SK-MEL-5 (cell line): ENCODE data around the gene CLMP. TPM values are rescaled to one million over a fixed set of nuclear protein-coding genes. Genes with fewer than 3 reads are reported as not detected.
A peak's percentile ranks its signal among the peaks of the same experiment; 100 is the strongest.

Source experiments
- DNase-seq: peaks from one replicate; pipeline ENCODE4 v3.0.0-alpha.2; 2016; ENCODE audit warnings: low read depth, low spot score
- in situ Hi-C: cut with HindIII; loops from 2 replicates; pipeline ENCODE4 v1.10.0; 2016; ENCODE audit warnings: low sequenced_read_pairs, high pct_unique_total_duplicates, low pct_unique_long_range_greater_than_20kb
- polyA plus RNA-seq, 2 experiments: library from polyadenylated mRNA; depleted of rRNA; stranded (reverse); fragments of >200 nt; gene quantifications; 2 replicates each; pipeline ENCODE4 v1.2.3, GENCODE V29; 2015
- total RNA-seq: library from RNA; depleted of rRNA; stranded (reverse); fragments of >200 nt; shearing (Covaris generic); gene quantifications from 2 replicates; pipeline ENCODE4 v1.2.3, GENCODE V29; 2014; rRNA removed

Gene CLMP, protein sequence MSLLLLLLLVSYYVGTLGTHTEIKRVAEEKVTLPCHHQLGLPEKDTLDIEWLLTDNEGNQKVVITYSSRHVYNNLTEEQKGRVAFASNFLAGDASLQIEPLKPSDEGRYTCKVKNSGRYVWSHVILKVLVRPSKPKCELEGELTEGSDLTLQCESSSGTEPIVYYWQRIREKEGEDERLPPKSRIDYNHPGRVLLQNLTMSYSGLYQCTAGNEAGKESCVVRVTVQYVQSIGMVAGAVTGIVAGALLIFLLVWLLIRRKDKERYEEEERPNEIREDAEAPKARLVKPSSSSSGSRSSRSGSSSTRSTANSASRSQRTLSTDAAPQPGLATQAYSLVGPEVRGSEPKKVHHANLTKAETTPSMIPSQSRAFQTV
- total RNA-seq: not detected in 2 replicates
- polyA plus RNA-seq (2015; cell fraction: cytosol; rRNA removed): not detected in 2 replicates
- not detected in 2 replicates for polyA plus RNA-seq (2015; cell fraction: nucleus; rRNA removed)

DNA sequence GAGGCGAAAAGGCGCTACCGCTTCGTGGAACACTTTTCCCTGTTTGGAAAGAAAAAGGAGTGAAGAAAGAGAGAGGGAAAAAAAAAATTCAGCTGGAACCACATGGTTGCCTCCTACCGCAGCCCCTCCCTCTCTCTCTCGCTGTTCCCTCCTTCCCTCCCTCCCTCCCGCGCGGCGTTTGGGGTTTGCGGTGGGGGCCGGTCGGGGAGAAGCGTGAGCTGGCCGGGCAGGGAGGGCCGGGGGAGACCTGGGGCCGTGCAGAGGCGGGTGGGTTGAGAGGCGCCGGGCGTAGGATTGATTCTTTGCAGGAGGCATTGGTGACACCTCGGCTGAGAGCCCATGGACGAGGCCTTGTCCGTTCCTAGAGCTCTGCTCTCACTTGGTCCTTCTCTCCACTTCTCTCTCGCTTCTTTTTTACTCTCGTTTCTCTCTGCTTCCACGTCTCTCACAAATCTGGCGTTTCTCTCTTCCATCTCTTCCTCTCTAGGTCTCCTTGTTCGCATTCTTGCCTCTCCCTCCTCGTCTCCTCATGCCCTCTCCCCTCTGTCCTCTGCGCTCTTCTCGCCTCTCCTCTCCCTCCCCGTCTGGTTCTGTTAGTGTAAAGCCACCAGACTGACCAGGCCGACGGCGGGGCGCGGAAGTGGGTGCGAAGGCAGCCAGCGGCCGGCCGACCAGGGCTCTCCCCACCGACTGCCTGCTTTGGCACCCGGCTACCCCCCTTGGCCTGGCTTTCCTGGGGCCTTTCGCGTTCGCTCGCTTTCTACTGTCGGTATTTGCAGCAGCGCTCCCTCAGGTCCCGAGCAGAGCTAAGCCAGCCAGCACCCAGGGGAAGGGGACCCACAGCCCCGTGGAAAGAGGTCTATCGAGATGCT, at the start of gene CLMP:
Gene CLMP, minus strand, starts transcription at position 61 of the 872 bp plus-strand sequence. CDS start 308 bp downstream, outside the sequence.
- in situ Hi-C loops: no loop called here
- no peak for DNase-seq

DNA sequence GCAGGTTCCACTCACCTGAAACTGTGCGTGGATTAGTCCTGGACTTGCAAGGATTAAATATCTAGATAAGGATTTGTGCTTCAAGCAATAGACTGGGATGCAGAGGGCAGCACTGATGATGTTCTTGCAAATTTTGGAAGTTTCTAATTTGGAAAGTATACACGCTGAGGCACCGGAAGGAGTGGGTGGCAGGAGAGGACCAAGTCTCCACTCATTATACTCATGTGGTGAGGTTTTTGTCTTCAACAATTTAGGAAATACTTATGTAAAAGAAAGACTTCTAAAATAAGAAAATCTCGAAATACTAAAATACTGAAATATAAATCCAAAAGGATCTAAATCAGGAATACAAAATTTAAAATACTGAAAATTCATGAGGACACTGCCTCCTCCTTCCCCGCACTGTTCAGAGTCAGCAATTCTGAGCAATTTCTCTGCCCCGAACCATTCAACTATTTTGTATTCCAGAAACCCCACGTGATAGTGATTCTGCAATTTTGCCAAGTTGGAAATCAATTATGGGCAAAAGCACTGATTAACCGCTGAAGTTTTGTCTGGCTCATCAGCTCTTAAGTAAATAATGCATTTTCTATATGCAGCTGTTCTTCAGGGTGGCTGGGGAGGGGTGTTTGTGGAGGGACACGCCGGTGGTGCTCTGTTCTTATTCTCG, 47.0 kb upstream of the CLMP start:
- no peak for DNase-seq
- in situ Hi-C loops: no loop called here

DNA sequence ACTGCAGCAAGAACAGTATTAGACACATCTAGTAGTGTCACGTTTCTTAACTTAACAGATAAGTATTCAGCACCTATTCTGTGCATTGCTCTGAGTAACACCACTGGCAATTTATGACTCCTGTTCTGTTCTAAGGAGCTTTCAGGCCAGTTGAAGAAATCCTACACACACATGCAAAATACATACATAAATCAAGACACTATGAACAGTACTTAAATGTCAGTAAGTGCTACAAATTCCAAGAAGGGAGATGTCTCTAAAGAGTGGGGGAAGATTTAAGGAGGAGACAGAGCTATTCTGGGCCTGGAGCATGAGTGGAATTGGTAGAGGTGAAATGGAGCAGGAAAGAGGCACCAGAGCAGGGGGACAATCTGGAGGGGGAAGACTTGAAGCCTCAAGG, 46.2 kb upstream of the CLMP start:
- no peak for DNase-seq
- in situ Hi-C loops: no loop called here

DNA sequence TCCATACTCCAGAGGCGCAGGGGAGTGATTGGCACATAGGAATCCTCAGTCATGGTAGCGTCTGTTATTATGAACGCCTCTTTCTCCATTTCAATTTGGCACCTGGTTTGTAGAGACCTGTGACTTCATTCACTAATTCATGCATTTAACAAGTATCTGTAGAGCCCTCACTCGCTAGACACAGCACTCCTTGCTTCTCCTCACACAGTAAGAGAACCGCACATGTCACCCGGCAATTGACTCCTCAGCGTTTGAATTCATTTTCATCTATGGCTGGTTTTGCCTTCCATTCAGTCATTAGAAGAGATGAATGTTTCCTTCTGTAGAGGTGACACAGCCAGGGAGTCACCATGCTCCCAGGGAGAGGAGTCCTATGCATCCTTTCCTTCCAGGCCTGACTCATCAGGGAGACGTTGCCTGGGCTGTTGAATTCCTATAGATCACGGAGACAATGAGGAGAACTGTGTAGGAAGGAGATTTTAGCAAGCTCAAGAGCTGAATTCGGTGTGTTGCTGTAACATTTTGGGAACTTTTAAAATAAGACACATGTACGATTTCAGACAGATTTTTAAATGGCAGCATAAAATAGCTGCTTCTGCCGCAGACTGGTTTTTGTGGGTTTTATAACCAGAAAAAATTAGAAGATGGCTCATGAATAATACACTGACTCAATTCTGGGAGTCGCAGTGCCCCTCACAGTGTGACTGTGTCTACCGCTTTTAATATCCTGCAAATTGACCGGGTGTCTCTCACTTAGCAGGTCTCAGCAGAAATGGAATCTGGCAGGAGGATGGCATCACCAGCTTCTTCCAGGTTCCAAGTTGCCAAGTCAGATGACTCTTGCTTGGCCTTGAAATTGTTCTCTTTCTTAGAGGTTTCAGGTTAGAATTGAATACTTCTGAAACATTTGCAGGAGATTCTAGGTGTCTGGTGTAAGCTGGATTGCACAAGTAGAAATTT, 44.4 kb upstream of the CLMP start:
- in situ Hi-C loops: no loop called here
- no peak for DNase-seq

DNA sequence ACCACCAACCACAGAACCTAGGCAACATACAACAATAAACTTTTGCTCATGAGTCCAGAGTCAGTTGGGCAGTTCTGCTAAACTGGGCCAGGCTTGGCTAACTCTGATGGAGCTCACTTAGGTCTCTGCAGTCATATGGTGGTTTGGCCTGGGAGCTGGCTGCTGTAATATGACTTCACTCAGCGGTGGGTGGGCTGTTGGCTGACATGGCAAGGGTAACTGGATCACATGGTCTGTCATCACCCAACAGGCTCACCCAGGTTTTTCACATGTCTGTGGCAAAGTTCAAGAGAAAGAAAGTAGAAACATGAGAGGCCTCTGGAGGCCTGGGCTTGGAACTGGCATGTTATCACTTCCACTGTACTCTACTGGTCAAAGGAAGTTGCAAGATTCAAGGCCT, 43.2 kb upstream of the CLMP start:
- in situ Hi-C loops: no loop called here
- peak; percentile 10 for DNase-seq

DNA sequence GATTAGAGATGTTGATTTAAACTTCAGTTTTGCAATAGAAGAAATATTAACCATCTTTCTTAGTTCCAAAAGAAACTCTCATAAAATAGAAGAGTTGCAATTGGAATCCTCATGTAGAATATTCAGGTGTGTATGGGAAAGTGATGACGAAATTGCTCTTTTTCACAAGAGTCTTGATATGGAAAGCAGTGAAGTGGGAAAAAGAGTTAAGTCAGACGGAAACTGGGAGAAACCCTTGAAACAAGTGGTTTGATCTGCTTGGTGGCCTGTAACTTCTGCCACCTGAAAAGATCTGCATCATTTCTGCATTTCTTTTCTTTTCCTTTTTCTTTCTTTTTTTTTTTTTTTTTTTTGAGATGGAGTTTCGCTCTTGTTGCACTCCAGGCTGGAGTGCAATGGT, 41.8 kb upstream of the CLMP start:
- DNase-seq: no peak
- in situ Hi-C loops: no loop called here

DNA sequence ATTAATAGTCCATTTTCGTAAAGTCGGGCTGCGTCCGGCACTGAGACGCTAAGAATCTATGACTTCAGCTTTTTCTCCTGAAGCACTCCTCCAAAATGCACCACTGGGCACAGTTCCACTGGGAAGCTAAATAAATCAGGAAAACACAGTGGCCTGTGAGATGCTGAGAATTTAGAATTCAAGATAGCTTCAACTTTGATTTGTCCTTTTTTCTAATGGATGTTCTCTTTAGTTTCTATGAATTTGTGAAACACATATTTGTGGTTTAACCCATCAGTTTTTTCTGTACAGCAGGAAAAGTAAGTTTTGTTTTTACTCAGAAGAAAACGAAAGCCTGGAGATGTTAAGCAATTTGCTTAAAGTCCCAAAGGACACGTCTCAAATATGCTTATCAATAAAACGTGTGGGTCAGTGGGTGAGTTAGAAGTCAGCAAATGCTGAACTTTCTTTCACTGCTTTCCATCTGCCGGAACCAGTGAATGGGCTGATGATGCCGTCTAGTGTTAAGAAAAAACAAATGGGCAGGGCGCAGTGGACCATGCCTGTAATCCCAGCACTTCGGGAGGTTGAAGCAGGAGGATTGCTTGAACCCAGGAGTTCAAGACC, 40.7 kb upstream of the CLMP start:
- DNase-seq: no peak
- in situ Hi-C loops: no loop called here

DNA sequence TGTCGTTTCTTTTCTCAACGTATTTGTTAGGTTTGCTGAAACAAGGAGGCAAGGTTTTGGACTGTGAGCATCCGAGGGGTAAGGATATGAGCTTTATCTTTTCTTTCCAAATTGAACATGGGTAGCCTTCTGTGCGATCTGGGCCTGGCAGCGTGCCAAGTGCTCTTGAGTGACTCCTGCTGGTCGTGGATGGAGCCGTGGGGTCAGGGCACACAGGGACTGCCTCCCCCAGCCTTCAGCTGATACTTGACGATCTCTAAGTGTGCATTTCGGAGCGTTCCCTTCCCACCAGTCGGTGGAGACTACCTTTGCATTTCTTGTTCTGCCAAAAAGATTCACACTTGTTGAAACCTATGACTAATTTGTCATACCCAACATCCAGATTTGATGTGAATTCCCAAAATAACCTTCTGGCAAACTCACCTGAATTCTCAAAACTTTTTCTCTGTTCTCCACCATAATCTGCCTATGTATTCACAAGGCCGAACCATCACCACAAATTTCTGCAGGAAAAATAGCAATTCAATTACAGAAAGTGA, 40.1 kb upstream of the CLMP start:
- in situ Hi-C loops: no loop called here
- DNase-seq: peak; percentile 68

DNA sequence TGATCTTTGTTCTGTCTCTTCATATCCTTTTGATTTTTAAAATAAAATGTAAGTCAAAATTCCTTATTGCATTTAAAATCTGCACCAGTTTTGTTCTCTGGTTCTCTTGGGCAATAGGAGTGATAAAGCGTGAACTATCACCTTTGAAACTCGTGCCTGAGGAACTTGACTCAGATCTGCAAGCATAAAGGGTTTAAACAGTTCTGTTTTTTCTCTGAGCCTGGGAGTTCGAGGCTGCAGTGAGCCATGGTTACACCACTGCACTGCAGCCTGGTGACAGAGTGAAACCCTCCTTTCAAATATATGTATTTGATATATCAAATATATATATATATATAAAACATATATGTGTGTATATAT, 38.9 kb upstream of the CLMP start:
- in situ Hi-C loops: no loop called here
- no peak for DNase-seq

DNA sequence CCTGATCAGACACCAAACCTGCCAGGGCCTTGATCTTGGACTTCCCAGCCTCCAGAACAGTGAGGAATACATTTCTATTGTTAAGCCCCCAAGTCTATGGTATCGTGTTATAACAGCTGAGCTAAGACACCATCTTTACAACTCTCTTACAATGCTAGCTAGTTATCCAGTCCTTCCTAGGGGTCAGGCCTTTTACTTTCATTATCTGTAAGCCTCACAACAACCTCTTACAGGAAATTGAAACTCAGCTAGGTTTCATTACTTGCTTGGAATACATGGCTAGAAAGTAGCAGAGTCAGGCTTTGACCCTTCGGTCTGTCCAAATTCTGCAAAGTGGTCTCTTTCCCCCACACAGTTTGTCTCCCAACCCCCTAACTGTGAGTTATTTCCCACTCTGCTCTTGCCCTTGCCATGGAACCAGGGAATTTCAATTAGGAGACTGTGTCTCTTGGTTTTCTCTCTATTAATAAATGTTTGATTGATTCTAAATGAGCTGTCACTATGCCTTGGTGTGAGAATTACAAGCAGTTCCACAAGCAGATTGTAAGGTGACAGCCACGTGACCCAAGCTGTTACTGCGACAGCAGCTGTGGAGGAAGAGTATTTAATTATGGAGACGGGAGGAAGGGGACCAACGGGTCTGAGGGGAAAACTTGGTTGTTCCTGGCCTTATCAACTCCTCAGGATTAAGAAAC, 38.4 kb upstream of the CLMP start:
- DNase-seq: no peak
- in situ Hi-C loops: no loop called here

DNA sequence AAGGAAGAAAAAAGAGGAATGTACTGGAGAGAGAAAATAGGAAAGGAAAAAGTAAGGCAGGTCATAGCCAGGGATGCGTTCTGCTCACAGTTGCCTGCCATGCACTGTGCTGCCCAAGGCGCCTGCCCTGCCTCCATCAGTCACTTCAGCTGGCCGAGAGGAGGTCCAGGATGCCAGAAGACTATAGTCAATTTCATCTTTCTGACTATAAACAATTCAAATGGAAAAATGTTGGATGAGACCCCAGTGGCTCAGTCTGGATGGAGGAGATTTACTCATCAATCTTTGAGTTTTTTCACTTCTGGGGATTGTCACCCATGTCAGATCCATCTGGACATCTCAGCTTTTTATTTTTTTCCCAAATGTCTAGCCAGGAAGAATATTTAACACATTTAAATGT, 36.7 kb upstream of the CLMP start:
- in situ Hi-C loops: no loop called here
- DNase-seq: no peak

DNA sequence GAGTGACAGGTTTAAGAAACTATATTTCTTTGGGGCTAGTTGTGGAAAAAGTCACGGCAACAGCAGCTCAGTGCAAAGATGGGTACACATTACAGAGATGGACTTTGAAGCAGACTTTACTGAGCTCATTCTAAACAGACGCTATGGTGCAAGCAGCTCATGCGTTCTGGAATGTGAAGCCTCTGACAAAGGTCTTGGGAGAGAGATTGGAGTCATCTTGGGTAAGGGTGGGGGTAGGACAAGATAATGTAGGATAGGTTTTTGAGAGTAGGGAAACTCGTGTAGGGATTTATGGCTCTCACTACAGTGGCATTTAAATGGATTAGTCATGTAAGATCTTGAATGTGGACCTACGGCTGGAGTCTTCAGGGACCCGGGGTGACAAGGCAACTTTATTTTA, 36.2 kb upstream of the CLMP start:
- in situ Hi-C loops: no loop called here
- DNase-seq: no peak

DNA sequence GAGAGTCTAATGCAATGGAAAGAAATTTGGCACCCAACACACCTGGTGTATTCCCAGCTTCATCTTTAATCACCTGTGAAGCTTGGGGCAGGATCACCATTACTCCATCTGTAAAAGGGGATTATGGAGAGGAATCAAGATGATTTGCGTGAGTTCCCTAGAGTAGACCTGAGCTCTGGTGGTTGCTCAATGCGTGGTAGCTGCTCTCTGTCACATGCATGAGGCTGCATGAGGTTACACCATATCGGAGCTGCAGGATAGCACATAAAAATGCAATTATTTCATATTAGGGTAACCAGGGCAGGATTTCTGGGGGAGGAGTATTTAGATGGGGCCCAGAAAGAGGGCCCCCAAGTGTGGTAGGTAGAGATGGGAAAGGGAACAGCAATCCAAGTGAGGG, 35.3 kb upstream of the CLMP start:
- in situ Hi-C loops: no loop called here

DNA sequence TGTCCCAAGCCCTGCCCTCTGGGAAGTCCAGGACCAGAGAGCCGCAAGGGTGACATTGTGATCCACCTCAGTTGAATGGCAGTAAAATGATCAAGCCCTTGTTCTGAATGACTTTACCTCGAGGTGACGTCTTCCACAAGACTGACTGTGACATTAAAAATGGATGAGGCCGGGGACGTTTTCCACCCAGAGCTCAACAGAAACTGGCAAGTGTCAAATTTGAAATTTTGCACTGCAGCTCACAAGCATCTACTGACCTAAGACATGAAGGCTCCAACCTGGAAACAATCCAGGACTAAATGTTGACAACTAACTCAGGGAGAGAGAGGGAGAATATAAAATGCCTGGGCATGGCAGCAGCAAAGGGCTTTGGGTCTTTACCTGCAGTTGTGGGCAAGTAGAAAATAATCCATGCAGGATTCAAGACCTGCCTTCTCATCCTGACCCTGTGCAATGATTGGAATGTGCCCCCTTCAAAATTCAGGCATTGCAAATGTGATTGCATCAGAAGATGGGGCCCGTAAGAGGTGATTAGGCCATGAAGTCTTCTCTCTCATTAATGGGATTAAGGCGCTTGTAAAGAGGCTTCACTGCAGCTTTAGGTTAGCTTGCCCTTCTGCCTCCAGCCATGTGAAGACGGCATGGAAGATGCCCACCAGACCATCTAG, 33.6 kb upstream of the CLMP start:
- in situ Hi-C loops: no loop called here
- DNase-seq: no peak

More for the DNA sequence above, 35.3 kb upstream of the CLMP start:
- no peak for DNase-seq

DNA sequence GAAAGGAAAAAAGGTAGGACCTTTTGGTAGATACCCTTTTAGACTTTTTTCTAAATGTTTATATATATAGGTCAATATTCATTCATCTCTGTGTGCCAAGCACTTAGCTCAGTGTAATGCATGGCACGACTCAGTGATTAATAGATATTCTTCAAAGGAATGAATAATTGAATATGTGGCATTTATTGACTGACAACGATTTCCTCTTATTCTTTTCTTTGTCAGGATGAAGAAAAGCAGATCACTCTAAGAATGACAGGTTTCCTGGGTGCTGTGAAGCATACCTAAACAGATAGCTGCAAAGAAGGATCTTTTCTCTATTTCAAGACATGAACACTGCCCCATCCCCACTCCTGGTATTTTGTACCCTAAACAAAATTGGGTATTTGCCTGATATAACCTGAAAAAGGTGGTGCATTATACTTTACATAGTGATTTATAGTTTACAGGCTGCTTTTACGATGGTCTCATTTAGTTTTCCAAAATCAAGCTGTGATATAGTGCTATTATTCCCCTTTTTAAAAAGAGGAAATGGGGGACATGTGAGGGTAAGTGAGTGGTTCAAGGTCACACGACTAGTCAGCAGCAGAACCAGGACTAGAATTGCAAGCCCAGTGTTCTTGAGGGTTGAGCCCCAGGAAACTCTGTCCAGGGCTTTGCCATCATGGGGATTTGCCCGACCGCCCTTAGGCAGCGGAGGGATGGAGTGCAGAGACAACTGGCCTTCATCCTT, 32.9 kb upstream of the CLMP start:
- no peak for DNase-seq
- in situ Hi-C loops: no loop called here
